Stimulated activated CD4-positive, alpha-beta T cell treated with anti-CD3 and anti-CD28 coated beads, Interleukin-1b, Interleukin-23, amount 100 ng/mL, for 4 hours (primary cell): Measurements from ENCODE around the gene PTPN4.
"Not testable (repeated sequence)": the region's sequence is repeated elsewhere in the genome, so short reads cannot be mapped to it uniquely, and the experiment has no call there.

ENCODE experiments used
- DNase-seq, 2 donors: peaks; one replicate each; pipeline ENCODE4 v3.0.0-alpha.2; 2020; ENCODE audit warnings: low read depth in 2 of 2

The PTPN4 gene

DNA sequence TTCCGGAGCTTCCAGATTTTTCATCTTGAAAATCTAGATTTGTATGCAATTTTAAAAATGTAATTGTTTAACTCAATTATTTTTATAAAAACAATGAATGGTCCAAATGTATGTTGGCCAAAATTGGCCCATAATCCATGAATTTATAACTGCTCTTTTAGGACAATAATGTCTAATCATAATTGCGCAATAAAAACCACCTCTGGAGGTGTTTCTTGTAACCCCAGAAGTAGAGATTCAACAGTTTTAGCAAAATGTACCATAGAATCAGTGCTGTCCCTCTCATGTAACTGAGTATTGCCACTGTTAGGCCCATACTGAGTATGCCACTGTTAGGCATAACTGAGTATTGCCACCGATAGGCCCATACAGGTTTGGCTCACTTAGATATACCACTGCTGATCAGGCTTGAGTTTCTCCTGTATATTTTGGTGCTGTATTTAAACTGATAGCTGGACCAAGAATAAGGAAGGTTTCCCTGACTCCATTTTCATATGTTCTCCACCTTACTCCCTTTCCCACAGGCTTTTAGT lies 182.3 kb downstream of the PTPN4 start:
- no peak for DNase-seq

GRCh38 chr2:119943058-119943457 lies 183.3 kb downstream of the PTPN4 start:
- no peak for DNase-seq

DNA sequence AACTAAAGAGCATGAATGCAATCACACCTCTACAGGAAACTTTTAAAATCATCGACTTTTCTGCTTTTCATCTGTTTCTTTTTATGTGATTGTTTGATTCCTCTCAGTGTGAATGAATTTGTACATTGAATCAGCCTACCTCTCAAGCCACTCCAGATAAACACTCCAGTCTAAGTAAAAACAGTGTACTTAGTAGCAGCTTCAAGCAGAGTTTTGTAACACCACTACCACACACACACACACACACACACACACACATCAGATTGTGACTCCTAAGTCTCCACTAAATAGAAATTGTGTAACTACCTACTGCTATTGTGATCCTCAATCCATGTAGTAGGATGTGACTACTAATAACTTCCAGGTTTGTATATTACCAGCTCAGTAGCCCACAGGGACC lies 187.8 kb downstream of the PTPN4 start:
- DNase-seq = no peak

DNA sequence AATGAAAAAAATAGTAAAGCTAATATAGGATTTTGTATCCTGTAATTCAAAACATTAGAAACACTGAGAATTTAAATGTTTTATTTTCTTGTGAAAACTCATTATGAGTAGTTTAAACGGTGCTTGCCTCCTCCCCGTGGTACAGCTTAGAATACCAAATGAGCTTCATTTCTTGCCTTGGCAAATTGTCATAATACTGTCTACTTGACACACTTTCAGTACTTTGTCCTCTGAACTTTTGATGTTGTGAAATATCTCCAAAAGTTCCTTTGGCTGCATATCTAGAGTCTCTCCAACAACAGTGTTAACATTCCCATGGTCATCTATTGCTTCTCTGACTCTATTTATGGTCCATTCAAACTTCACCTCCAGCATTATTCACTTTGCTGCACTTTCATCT lies 191.2 kb downstream of the PTPN4 start:
- no peak for DNase-seq

GRCh38 chr2:119958670-119959268 lies 199.0 kb downstream of the PTPN4 start:
- DNase-seq = no peak

GRCh38 chr2:119960821-119961220 lies 201.1 kb downstream of the PTPN4 start:
- no peak for DNase-seq

DNA sequence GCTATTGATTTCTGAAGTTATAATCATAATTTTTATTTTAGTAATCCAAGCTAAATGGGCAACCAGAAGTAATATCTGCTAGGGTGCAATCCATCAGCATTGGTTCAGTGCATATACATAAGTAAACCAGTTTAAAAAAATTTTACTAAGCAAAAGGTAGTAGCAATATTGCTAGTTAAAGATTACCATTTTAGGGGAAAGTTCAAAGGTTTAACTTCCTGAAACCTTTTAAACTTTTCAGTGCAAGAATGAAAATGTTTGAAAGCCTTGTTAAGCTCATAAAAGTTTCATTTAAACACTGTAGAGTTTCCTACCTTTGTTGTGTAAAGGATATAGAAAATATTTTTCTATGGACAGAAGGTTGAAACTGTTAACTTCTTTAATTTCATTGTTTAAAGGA lies 222.2 kb downstream of the PTPN4 start:
- DNase-seq = no peak

GRCh38 chr2:119982506-119982905 lies 222.8 kb downstream of the PTPN4 start:
- no peak for DNase-seq

GRCh38 chr2:119983108-119983507 lies 223.4 kb downstream of the PTPN4 start:
- DNase-seq = no peak

GRCh38 chr2:119996148-119996547 lies 236.4 kb downstream of the PTPN4 start:
- DNase-seq = no peak

GRCh38 chr2:119996896-119997891 lies 237.5 kb downstream of the PTPN4 start:
- not testable (repeated sequence) for DNase-seq

- DNase-seq = no peak
Measured at GRCh38 chr2:120001471-120001870, 241.7 kb downstream of the PTPN4 start.

DNA sequence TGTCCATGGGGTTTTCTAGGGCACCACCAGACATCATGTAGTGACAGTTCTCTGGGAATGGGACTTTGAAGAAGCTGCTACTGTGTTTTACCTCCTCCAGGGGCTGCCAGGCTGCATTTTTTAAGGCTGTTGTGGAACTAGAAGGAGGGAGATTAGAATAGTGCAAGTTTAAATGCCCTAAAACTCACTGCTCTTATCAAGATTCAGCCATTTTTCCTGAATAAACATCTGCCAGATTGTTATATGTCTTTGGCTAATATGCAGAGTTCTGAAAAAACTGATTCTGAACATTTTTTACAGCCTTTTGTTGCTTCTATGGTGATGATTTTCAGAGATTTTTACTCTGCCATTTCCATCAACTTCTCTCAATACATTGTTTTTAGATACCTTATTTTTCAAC lies 244.5 kb downstream of the PTPN4 start:
- no peak for DNase-seq

DNA sequence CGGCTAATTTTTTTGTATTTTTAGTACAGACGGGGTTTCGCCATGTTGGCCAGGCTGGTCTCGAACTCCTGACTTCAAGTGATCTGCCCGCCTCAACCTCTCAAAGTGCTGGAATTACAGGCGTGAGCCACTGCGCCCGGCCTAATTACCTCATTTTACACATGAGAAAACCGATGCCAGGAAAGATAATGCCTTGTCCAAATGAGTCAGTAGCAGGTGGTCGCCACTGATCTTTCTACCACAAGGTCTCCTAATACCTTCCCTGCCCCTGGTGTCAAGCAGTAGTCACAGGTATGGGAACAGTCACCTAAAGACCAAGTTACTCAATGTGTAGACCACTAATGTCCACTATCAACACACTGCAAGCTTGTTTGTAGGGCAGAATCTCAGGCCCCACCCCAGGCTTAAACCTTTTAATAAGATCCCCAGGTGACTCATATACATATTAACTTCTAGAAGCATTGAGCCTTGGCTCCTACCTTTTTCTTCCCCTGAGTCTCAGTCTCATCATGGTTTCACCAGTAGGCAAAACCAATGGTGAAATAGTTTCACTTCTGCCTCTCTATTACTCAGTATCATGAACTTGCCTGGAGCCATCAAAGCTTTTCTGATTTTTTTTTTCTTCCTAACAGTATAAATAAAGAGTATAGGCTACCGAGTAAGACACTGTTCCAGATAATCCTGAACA lies 246.3 kb downstream of the PTPN4 start:
- DNase-seq = no peak

- DNase-seq = no peak
Measured at GRCh38 chr2:120007851-120008250, 248.1 kb downstream of the PTPN4 start.

- no peak for DNase-seq
Measured at GRCh38 chr2:120012363-120012762, 252.6 kb downstream of the PTPN4 start.

GRCh38 chr2:120012771-120013596 lies 253.3 kb downstream of the PTPN4 start, which contains the start of gene EPB41L5:
Gene EPB41L5, plus strand, starts transcription at chr2:120013077. Its CDS starts 6,008 bp downstream, at chr2:120019085.
- peak; percentile 61 to 71 for DNase-seq

DNA sequence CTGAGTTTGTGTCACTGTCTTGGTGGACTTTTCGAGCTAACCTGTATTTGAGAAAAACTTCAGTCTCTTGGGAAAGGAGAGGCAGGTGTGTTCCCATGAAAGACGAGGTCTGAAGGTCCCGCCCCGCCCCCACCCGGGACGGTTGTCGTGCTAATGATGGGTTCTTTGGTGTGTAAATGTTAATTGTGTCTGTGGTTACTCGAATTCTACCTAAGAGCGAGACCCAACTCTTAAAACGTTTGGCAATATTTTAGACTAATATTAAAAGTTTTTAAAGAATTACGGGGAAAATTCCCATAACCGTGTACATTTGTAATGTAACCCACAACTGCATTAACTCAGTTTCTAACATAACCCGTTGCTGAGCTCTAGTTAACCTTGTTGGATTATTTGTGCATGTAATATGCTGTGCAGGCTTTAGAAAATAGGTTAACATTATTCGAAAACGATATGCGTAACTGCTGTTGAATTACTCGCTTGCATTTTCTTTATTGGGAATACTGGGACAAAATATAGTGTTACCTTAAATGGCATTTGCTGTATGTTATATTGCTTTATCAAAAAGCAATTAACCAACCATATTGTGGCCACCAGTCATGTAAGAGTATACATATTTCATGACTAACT lies 254.0 kb downstream of the PTPN4 start:
- peak in 1 of 2 donors; percentile 6 for DNase-seq

DNA sequence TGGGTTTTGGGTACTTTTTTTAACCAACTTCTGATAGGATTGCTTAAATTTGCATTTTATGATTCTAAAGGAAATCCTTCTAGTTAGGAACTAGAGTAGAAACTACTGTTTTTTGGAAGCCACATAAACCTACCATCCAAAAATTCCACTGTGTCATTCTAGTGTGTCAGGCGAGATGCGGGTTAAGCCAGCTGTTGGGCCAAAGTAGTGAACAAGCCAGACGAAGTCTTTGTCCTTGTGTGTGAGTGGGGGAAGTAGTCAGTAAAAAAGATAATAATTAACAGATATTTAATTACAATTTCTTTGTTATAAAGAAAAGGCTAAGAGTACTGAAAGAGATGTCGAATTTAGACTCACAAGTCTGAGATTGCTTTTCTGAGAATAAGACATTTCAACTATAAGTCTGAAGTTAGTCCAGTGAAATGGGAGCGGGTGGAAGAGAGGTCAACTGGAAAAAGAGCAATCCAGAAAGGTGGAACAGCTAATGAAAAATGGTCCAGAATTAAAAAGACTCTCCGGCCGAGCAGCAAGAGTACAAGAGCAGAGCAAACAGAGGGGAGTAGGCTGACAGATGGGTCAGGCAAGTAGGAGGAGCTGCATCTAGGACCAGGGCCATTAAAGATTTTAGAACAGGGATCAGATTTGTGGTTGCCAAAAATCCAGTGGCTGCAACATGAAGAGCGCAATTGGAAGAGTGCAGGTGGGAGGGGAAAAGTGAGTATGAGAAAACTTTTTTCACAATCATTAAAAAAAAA lies 254.7 kb downstream of the PTPN4 start:
- DNase-seq = no peak

GRCh38 chr2:120016800-120017199 lies 257.1 kb downstream of the PTPN4 start:
- DNase-seq = no peak
